Measurements from ENCODE around the gene ADGRE1.

Gene ADGRE1

GRCh38 chr19:6969490-6969889 lies 82.1 kb downstream of the ADGRE1 start:
- no peak overlapping the region for H3K27ac ChIP-seq
- TF ChIP-seq ZFX (IDR thresholded peaks at IDR 0.05; ENCODE audit: borderline replicate concordance) (no peak), CTCF (IDR thresholded peaks at IDR 0.05) (no peak)

GRCh38 chr19:6970021-6970420 lies 82.6 kb downstream of the ADGRE1 start:
- TF ChIP-seq CTCF (IDR thresholded peaks at IDR 0.05) (no peak), ZFX (IDR thresholded peaks at IDR 0.05; ENCODE audit: borderline replicate concordance) (no peak)
- no peak overlapping the region for H3K27ac ChIP-seq

- TF ChIP-seq ZFX (IDR thresholded peaks at IDR 0.05; ENCODE audit: borderline replicate concordance) (no peak), CTCF (IDR thresholded peaks at IDR 0.05) (no peak)
- H3K27ac ChIP-seq: no peak overlapping the region
Observed at GRCh38 chr19:6970443-6970842, 83.1 kb downstream of the ADGRE1 start.

- TF ChIP-seq CTCF (IDR thresholded peaks at IDR 0.05): no peak
- TF ChIP-seq ZFX (IDR thresholded peaks at IDR 0.05; ENCODE audit: borderline replicate concordance): no peak
- H3K27ac ChIP-seq: no peak overlapping the region
Observed at GRCh38 chr19:6971366-6971765, 84.0 kb downstream of the ADGRE1 start.

GRCh38 chr19:6976197-6976596 lies 88.8 kb downstream of the ADGRE1 start:
- TF ChIP-seq CTCF (IDR thresholded peaks at IDR 0.05): no peak
- TF ChIP-seq ZFX (IDR thresholded peaks at IDR 0.05; ENCODE audit: borderline replicate concordance): no peak
- H3K27ac ChIP-seq: no peak overlapping the region

GRCh38 chr19:6979399-6979798 lies 92.0 kb downstream of the ADGRE1 start:
- no peak overlapping the region for H3K27ac ChIP-seq
- TF ChIP-seq ZFX (IDR thresholded peaks at IDR 0.05; ENCODE audit: borderline replicate concordance): no peak
- no peak for TF ChIP-seq CTCF (IDR thresholded peaks at IDR 0.05)

- TF ChIP-seq CTCF (IDR thresholded peaks at IDR 0.05) (no peak), ZFX (IDR thresholded peaks at IDR 0.05; ENCODE audit: borderline replicate concordance) (no peak)
- H3K27ac ChIP-seq: no peak overlapping the region
Observed at GRCh38 chr19:6983448-6983847, 96.1 kb downstream of the ADGRE1 start.
